Nephron progenitor cell (in vitro differentiated cells): ENCODE results near the gene SPNS3.

Source experiments
- DNase-seq: peaks from one replicate; pipeline ENCODE4 v3.0.0; 2021
- H3K27ac Mint-ChIP-seq: 2 replicates; pipeline ENCODE4 v1.8.0; 2021; ENCODE audit warnings: mild to moderate bottlenecking, moderate library complexity, mixed read lengths
- H3K27me3 Mint-ChIP-seq: 2 replicates; pipeline ENCODE4 v1.8.0; 2021; ENCODE audit warnings: mild to moderate bottlenecking, low read depth, mixed read lengths; ENCODE audit not compliant: poor library complexity
- H3K36me3 Mint-ChIP-seq: 2 replicates; pipeline ENCODE4 v1.8.0; 2021; ENCODE audit warnings: low read depth, mixed read lengths
- H3K4me1 Mint-ChIP-seq: 2 replicates; pipeline ENCODE4 v1.8.0; 2021; ENCODE audit warnings: mixed read lengths
- H3K4me3 Mint-ChIP-seq: 2 replicates; pipeline ENCODE4 v1.8.0; 2021; ENCODE audit warnings: mild to moderate bottlenecking, moderate library complexity, mixed read lengths
- H3K9me3 Mint-ChIP-seq: 2 replicates; pipeline ENCODE4 v1.8.0; 2021; ENCODE audit warnings: mild to moderate bottlenecking, moderate library complexity, mixed read lengths
- CTCF ChIP-seq: fragments of 200-600 bp; sonication (generic); IDR thresholded peaks from 2 replicates; pipeline ENCODE4 v1.5.0; 2021; ENCODE audit warnings: antibody characterized with exemption

SPNS3 gene

GRCh38 chr17:4436381-4436780 is 2.6 kb downstream of the SPNS3 start:
- Mint-ChIP-seq H3K4me3 (no peak overlapping the region), H3K36me3 (no peaks in the 10 kb centered on the region), H3K27me3 (peaks cover 24% of the 10 kb centered on the region), H3K27ac (no peak overlapping the region), H3K9me3 (no peaks in the 10 kb centered on the region), H3K4me1 (peaks cover 6% of the 10 kb centered on the region)
- no peak for DNase-seq
- no peak for TF ChIP-seq CTCF

GRCh38 chr17:4436846-4437245 is 3.1 kb downstream of the SPNS3 start:
- DNase-seq: no peak
- Mint-ChIP-seq H3K36me3 (no peaks in the 10 kb centered on the region), H3K27ac (peak overlapping the region; percentile 4), H3K27me3 (peaks cover 26% of the 10 kb centered on the region), H3K4me3 (no peak overlapping the region), H3K4me1 (peaks cover 6% of the 10 kb centered on the region), H3K9me3 (no peaks in the 10 kb centered on the region)
- TF ChIP-seq CTCF: no peak

DNA sequence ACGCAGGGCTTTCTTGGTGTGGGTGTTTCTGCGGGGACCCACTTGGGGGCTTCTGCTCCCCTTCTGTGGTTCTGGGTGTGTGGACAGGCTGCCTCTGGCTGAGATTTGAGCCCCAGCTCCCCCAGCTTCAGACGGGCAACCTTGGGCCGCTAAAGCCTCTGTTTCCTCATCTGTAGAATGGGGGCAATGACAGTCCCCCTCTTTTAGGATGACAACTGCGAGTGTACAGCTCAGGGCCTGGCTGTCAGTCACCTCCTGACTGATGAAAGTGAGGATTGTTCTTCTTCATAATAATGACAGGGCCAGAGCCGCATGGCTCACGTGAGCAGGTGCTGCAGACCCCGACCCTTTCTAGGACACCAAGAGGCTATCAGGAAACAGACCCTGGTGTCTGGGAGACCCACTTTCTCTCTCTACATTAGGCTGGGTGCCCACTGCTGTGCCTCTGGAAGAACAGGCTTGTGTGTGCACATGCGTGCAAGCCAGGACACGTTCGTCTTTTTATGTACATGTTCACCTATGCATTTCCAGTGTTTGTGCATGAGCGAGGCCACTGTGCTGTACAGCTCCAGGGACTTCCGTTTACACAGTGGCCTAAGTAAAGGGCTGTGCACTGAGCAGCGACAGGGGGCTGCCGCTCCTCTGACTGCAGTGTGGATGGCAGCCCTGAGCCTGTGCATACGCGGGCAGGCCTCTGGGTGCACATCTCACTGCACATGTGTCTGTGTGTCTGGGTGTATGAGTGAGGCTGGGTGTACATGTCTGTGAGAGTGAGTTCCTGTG is 4.6 kb downstream of the SPNS3 start:
- Mint-ChIP-seq H3K27me3 (peaks cover 27% of the 10 kb centered on the region), H3K27ac (no peak overlapping the region), H3K36me3 (no peaks in the 10 kb centered on the region), H3K4me3 (no peak overlapping the region), H3K9me3 (no peaks in the 10 kb centered on the region), H3K4me1 (peaks cover 1% of the 10 kb centered on the region)
- DNase-seq: no peak
- no peak for TF ChIP-seq CTCF

GRCh38 chr17:4440021-4440420 is 6.3 kb downstream of the SPNS3 start:
- no peaks in the 10 kb centered on the region for H3K4me1 Mint-ChIP-seq
- peaks cover 25% of the 10 kb centered on the region for H3K27me3 Mint-ChIP-seq
- no peaks in the 10 kb centered on the region for H3K9me3 Mint-ChIP-seq
- no peak overlapping the region for H3K27ac Mint-ChIP-seq
- no peak overlapping the region for H3K4me3 Mint-ChIP-seq
- no peak for TF ChIP-seq CTCF
- no peaks in the 10 kb centered on the region for H3K36me3 Mint-ChIP-seq
- DNase-seq: no peak

DNA sequence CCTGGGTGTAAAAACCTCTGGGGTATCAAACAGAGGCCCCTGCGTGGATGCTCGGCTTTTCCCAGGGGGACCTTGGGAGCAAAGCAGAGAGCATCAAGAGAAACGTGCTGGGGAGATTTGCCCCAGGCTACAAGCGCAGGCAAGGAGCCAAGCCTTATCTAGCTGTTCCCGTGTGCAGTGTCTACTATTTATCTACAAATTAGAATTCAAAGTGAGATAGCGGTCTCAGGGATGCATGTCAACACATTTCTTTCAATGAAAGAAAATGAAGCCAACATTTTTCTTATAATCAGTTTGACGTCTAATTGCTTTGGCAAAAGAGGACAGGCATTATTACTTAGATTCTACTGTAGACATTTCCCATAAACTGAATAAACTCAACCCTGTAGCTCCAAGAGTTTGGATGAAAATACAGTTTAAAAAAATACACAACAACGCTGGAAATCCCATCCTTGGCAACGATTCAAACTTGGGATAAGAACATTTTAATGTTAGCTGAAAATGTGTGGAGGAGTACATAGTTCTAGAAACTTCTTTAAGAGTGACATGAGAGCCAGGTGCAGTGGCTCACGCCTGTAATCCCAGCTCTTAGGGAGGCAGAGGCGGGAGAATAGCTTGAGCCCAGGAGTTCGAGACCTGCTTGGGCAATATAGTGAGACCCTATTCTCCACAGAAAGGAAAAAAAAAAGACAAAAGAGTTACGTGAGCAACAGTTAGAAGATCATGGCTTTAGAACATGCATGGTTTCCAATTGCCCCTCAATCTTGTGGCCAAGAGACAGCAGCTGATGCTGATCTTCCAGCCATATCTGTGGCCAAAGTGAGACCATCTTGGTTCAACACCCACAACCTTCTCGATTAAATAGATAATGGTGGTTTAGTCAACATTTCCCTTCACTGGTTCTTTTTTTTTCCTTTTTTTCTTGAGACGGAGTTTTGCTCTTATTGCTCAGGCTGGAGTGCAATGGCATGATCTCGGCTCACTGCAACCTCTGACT is 7.2 kb downstream of the SPNS3 start:
- H3K27ac Mint-ChIP-seq: peak overlapping the region; percentile 51
- no peaks in the 10 kb centered on the region for H3K4me1 Mint-ChIP-seq
- peaks cover 26% of the 10 kb centered on the region for H3K27me3 Mint-ChIP-seq
- H3K36me3 Mint-ChIP-seq: no peaks in the 10 kb centered on the region
- no peaks in the 10 kb centered on the region for H3K9me3 Mint-ChIP-seq
- H3K4me3 Mint-ChIP-seq: no peak overlapping the region
- DNase-seq: no peak
- no peak for TF ChIP-seq CTCF
